ENCODE measurements around the gene EEFSEC.

EEFSEC gene

DNA sequence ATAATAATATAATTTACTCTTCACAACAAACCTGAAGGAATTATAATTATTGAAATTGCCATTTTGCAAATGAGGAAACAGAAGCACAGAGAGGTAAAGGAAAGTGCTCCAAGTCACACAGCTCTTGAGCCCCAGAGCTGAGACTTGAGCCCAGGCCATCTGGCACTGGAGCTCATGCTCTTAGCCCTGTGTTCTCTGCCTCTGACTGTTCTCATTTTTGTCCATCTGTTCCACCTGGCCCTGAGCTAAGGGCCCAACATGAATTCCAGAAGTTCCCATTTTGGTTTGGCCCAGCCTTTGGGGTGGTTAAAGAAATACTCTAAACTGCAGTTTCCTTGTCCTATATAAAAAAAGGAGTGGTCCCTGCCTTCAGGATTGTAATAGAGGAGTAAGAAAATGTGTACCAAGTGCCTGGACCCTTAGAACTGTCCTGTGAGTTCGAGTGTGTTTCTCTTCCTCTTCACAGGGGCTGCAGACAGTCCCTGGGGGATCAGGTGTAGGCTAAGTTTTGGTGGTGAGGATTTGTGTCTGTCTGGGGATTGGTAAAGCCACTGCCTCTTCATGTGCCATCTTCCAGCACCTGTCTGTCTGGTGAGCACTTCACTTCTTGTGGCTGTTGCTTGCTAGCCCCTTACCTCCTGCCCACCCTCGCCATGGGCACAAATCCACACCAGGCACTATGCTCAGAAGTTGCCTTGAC lies 221.6 kb downstream of the EEFSEC start:
- Mint-ChIP-seq H3K27ac (no peak overlapping the region), H3K4me1 (peaks cover 28% of the 10 kb centered on the region), H3K36me3 (ENCODE audit: low read depth) (peaks cover 7% of the 10 kb centered on the region), H3K9me3 (no peaks in the 10 kb centered on the region), H3K27me3 (ENCODE audit: low read depth) (peaks cover 4% of the 10 kb centered on the region), H3K4me3 (no peak overlapping the region)
- TF ChIP-seq, protein P1, sequence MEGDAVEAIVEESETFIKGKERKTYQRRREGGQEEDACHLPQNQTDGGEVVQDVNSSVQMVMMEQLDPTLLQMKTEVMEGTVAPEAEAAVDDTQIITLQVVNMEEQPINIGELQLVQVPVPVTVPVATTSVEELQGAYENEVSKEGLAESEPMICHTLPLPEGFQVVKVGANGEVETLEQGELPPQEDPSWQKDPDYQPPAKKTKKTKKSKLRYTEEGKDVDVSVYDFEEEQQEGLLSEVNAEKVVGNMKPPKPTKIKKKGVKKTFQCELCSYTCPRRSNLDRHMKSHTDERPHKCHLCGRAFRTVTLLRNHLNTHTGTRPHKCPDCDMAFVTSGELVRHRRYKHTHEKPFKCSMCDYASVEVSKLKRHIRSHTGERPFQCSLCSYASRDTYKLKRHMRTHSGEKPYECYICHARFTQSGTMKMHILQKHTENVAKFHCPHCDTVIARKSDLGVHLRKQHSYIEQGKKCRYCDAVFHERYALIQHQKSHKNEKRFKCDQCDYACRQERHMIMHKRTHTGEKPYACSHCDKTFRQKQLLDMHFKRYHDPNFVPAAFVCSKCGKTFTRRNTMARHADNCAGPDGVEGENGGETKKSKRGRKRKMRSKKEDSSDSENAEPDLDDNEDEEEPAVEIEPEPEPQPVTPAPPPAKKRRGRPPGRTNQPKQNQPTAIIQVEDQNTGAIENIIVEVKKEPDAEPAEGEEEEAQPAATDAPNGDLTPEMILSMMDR (IDR thresholded peaks at IDR 0.05; ENCODE audit: unreplicated experiment in 3 of 3) = no peak

DNA sequence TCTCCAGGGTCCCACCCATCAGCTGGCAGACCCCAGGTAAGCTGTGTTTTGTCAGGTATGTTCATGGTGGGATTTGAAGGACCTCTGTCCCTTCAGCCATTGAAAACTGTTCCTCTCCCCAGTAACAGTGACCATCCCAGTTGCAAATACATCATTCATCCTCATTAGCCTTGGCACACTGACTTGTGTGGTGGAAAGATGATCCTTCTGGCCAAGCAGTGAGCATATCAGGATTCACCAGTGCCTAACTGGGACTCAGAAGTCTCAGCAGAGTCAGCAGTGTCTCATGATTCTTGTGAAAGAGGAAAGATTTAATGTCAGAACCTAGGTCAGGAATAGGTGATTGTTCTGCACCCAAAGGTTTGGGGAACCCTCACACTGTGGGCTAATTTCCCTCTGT lies 223.2 kb downstream of the EEFSEC start:
- TF ChIP-seq, protein P1 (IDR thresholded peaks at IDR 0.05; ENCODE audit: unreplicated experiment in 3 of 3) = no peak
- Mint-ChIP-seq H3K27me3 (ENCODE audit: low read depth) (peaks cover 4% of the 10 kb centered on the region), H3K4me3 (no peak overlapping the region), H3K36me3 (ENCODE audit: low read depth) (peaks cover 5% of the 10 kb centered on the region), H3K4me1 (peaks cover 40% of the 10 kb centered on the region), H3K9me3 (no peaks in the 10 kb centered on the region), H3K27ac (no peak overlapping the region)

DNA sequence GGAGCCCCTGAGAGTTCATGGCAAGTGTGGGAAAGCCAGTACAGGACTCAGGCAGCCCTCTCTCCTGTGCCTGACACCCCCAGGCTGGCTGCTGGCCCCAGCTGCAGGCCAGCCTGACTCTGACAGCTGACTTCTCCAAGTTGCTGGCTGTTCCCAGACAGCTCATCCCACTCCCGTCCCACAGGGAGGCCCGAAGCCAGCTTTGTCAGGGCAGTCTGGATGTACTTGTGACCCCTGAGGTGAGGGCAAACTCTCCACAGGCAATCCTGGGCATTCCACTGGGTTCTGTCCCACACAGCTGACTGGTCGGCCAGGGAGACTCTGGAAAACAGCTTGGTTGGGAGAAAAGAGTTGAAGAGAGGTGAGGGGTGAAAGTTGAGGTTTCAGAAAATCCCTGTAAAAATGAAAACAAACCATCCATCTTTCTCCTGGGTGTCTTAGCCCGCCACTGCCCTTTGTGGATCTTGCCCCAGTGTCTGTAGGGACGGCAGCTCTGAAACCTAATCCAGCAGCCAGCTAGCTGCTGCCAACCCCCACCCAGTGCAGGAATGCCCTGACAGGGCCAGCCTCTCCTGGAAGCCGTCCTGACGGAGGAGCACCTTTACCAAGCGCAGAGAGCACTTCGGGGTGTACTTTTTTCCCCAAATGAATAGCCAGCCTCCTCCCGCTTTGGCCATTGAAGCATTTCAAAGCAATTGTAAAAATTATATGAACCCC lies 225.5 kb downstream of the EEFSEC start:
- peak overlapping the region in 1 of 3 experiments; percentile 58 for H3K4me3 Mint-ChIP-seq
- H3K4me1 Mint-ChIP-seq = peaks cover 63% of the 10 kb centered on the region
- peaks cover 4% of the 10 kb centered on the region for H3K27me3 Mint-ChIP-seq (ENCODE audit: low read depth)
- H3K36me3 Mint-ChIP-seq (ENCODE audit: low read depth) = no peaks in the 10 kb centered on the region
- TF ChIP-seq, protein P1 (IDR thresholded peaks at IDR 0.05; ENCODE audit: unreplicated experiment in 3 of 3) = no peak
- no peaks in the 10 kb centered on the region for H3K9me3 Mint-ChIP-seq
- H3K27ac Mint-ChIP-seq = peak overlapping the region; percentile 83 to 94 (median 91)

DNA sequence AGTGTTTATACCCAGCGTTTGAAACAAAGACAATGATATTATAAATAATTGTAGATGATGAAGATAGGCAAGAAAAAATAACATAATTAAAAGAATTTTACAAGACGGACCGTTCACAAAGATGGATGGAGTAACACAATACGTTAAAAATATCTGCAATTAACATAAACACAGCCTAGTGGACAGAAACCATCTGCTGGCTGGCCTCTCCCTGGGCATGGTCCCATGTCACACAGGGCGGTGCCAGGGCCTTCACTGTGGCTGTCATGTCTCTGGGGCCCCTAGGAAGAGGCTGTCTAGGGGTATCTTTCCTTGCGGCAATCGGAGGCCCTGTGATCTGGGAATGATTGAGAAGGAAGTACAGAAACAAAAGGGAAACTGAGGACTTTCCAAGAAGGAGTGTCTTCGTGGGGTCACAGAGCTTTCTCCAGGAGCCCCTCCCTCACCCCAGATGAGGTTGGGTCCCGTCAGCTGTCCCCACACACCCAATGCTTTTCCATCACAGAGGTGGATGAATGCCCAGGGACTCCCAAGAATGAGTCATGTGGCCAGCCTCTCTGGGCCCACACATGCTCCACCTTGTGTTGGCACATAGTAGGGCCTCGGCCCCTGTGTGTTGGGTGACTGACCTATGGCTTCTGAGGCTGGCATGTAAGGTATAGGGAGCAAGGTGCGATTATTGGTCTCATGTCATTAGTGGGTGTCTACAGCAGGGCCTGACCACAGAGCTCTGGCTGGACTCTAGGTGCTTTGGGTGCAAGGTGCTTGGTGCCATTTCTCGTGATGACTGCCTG lies 226.3 kb downstream of the EEFSEC start:
- Mint-ChIP-seq H3K27ac (peak overlapping the region; percentile 83 to 94 (median 91)), H3K4me3 (peak overlapping the region in 1 of 3 experiments; percentile 58), H3K36me3 (ENCODE audit: low read depth) (no peaks in the 10 kb centered on the region), H3K27me3 (ENCODE audit: low read depth) (peaks cover 6% of the 10 kb centered on the region), H3K4me1 (peaks cover 67% of the 10 kb centered on the region), H3K9me3 (no peaks in the 10 kb centered on the region)
- TF ChIP-seq, protein P1 (IDR thresholded peaks at IDR 0.05; ENCODE audit: unreplicated experiment in 3 of 3) = no peak

DNA sequence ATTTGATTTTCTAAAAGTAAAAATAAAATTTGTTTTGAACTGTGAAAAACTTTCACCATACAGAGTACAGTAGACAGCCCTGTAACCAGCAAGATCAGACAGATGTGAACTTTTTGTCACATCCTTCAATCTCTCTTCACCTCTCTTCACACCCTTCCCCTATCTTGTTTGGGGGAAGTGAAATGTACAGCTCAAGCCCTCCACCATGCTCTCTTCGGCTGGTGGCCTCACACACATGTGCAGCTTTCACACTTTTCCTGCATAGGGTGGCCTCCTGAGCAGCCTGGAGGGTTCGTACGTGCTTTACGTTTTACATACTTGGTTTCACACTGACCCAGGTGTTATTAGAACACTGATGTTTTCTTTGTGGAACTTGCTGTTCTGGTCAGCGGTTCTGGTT lies 227.0 kb downstream of the EEFSEC start:
- Mint-ChIP-seq H3K9me3 (no peaks in the 10 kb centered on the region), H3K36me3 (ENCODE audit: low read depth) (no peaks in the 10 kb centered on the region), H3K27ac (peak overlapping the region in 2 of 3 experiments; percentile 62 to 83), H3K27me3 (ENCODE audit: low read depth) (peaks cover 5% of the 10 kb centered on the region), H3K4me3 (no peak overlapping the region), H3K4me1 (peaks cover 74% of the 10 kb centered on the region)
- TF ChIP-seq, protein P1 (IDR thresholded peaks at IDR 0.05; ENCODE audit: unreplicated experiment in 3 of 3) = no peak

All from nephron (organoid).